IPS DF 4.7 (cell line): Measurements from ENCODE around the gene PRPF6.

ENCODE experiments used
- DNase-seq: peaks from one replicate; pipeline ENCODE4 v3.0.0-alpha.2; 2013; ENCODE audit warnings: low spot score; ENCODE audit errors: extremely low read depth

Gene PRPF6

GRCh38 chr20:63980806-63981728 lies at the start of gene PRPF6:
Gene PRPF6, plus strand, starts transcription at chr20:63981132. Its CDS starts 114 bp downstream, at chr20:63981246.
- DNase-seq = peak; percentile 81

- DNase-seq = no peak
These were observed 49.2 kb upstream of the PRPF6 start for GRCh38 chr20:63931735-63932134.

GRCh38 chr20:63932606-63933160 lies 48.2 kb upstream of the PRPF6 start:
- no peak for DNase-seq

GRCh38 chr20:63933646-63934045 lies 47.3 kb upstream of the PRPF6 start:
- DNase-seq = no peak

GRCh38 chr20:63934271-63935068 lies 46.5 kb upstream of the PRPF6 start:
- no peak for DNase-seq

- DNase-seq = no peak
These were observed 45.5 kb upstream of the PRPF6 start for GRCh38 chr20:63935447-63935846.

- DNase-seq = no peak
These were observed 43.3 kb upstream of the PRPF6 start for GRCh38 chr20:63937596-63937995.

GRCh38 chr20:63939061-63939935 lies 41.6 kb upstream of the PRPF6 start:
- DNase-seq = no peak

- DNase-seq = no peak
These were observed 40.9 kb upstream of the PRPF6 start for GRCh38 chr20:63940071-63940471.

- no peak for DNase-seq
These were observed 40.3 kb upstream of the PRPF6 start for GRCh38 chr20:63940472-63941266.

GRCh38 chr20:63941282-63942081 lies 39.5 kb upstream of the PRPF6 start:
- no peak for DNase-seq

GRCh38 chr20:63942250-63942951 lies 38.5 kb upstream of the PRPF6 start:
- DNase-seq = no peak

- no peak for DNase-seq
These were observed 37.7 kb upstream of the PRPF6 start for GRCh38 chr20:63942969-63943807.

- no peak for DNase-seq
These were observed 37.2 kb upstream of the PRPF6 start for GRCh38 chr20:63943808-63944077.

- no peak for DNase-seq
These were observed 36.6 kb upstream of the PRPF6 start for GRCh38 chr20:63944078-63944941.

- no peak for DNase-seq
These were observed 35.8 kb upstream of the PRPF6 start for GRCh38 chr20:63945031-63945658.
